ENCODE measurements around the gene DLG2.

DNA sequence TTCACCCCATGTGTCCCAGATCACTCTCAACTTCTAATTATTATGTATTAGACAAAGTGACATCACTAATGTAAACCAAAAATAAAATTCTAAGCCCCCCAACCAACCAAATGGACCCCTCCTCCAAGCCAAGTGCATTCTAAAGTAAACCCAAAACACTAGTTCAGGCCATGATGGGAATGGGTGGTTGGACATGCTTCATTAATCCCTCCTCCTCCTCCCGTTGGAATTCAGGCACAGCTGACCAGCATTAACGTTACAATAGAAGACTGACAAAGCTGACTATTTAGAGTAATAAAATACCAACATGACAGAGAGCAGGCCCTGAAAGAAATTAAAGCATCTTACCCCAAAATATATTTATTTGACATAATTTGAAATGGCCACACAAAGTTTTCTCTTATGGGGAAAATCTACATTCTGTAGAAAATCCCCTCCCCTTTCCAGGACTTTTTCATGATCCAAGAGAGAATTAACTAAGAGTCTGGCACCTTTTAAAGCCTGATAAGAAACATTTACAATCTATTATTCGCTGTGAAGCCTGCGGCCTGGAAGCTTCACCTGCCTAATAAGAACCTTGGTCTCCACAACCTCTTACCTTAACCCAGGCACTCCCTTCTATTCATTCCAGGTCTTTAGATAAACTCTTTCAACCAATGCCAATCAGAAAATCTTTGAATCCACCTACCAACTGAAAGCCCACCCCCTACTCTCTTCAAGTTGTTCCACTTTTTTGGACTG lies 1392.5 kb downstream of the DLG2 start:
- TF ChIP-seq, protein P1, sequence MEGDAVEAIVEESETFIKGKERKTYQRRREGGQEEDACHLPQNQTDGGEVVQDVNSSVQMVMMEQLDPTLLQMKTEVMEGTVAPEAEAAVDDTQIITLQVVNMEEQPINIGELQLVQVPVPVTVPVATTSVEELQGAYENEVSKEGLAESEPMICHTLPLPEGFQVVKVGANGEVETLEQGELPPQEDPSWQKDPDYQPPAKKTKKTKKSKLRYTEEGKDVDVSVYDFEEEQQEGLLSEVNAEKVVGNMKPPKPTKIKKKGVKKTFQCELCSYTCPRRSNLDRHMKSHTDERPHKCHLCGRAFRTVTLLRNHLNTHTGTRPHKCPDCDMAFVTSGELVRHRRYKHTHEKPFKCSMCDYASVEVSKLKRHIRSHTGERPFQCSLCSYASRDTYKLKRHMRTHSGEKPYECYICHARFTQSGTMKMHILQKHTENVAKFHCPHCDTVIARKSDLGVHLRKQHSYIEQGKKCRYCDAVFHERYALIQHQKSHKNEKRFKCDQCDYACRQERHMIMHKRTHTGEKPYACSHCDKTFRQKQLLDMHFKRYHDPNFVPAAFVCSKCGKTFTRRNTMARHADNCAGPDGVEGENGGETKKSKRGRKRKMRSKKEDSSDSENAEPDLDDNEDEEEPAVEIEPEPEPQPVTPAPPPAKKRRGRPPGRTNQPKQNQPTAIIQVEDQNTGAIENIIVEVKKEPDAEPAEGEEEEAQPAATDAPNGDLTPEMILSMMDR (IDR thresholded peaks at IDR 0.05), result no peak
- no peak for TF ChIP-seq POLR2A (IDR thresholded peaks at IDR 0.05; ENCODE audit: low read depth)
- no peak for TF ChIP-seq EP300 (IDR thresholded peaks at IDR 0.05)
